ENCODE results near the gene NLGN1. TPM values are rescaled to one million over a fixed set of nuclear protein-coding genes. Genes with fewer than 3 reads are reported as not detected.

NLGN1 gene
- total RNA-seq, 1 experiment from 2014 or later, result not detected

DNA sequence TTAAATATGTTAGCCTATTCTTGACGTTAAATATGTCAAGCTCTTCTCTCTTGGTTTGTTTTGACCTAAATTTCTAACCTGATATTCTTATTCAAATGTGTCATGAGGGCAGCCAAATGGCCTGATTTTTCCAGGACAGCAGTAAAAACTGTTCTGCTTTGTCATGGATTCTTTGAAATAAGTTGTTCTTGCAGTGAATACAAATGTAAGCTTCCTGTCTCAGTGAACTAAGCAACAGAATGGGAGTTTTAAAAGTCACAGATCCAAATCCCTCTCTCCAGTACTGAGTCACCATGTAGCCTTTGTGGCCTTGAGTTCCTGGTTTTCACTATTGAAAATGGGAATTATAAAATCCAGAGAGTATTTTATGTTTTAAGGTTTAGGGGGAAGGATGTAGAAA is 301.8 kb downstream of the NLGN1 start:
- BruUV-seq (replicated peaks), result no TSS peak
- Mint-ChIP-seq H3K27ac (ENCODE audit: low read depth, unreplicated experiment) (no peak overlapping the region), H3K27me3 (ENCODE audit: insufficient read depth, unreplicated experiment) (peaks cover 32% of the 10 kb centered on the region), H3K9me3 (ENCODE audit: unreplicated experiment) (no peaks in the 10 kb centered on the region), H3K4me1 (ENCODE audit: insufficient read depth, unreplicated experiment) (no peaks in the 10 kb centered on the region), H3K4me3 (ENCODE audit: unreplicated experiment) (no peak overlapping the region), H3K36me3 (ENCODE audit: insufficient read depth, unreplicated experiment) (no peaks in the 10 kb centered on the region)
- no peak for DNase-seq (ENCODE audit: unreplicated experiment)
- CTCF ChIA-PET, result no interaction called here
- TF ChIP-seq, protein P1, sequence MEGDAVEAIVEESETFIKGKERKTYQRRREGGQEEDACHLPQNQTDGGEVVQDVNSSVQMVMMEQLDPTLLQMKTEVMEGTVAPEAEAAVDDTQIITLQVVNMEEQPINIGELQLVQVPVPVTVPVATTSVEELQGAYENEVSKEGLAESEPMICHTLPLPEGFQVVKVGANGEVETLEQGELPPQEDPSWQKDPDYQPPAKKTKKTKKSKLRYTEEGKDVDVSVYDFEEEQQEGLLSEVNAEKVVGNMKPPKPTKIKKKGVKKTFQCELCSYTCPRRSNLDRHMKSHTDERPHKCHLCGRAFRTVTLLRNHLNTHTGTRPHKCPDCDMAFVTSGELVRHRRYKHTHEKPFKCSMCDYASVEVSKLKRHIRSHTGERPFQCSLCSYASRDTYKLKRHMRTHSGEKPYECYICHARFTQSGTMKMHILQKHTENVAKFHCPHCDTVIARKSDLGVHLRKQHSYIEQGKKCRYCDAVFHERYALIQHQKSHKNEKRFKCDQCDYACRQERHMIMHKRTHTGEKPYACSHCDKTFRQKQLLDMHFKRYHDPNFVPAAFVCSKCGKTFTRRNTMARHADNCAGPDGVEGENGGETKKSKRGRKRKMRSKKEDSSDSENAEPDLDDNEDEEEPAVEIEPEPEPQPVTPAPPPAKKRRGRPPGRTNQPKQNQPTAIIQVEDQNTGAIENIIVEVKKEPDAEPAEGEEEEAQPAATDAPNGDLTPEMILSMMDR (IDR thresholded peaks at IDR 0.05; ENCODE audit: unreplicated experiment), result no peak
- POLR2A ChIA-PET, result no interaction called here
- intact Hi-C loops (cut with micrococcal nuclease), result no loop called here

DNA sequence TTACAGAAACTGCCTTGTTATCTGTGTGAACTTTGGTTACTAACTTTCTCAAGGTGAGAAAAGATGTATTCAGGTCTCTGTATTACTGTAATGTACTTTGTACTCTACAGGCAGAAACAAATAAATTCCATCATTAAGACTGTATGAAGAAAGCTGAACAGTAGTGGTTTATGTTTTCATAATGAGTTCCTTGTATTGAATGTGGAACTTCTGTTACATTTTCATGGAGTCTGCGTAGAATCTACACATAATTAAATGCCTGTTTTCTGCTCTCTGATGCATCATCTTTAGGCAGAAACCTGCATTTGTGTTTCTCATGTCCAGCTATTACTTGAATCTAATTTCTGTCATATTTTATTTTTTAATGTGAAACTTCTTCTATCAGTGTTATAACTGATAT is 302.8 kb downstream of the NLGN1 start:
- H3K4me1 Mint-ChIP-seq (ENCODE audit: insufficient read depth, unreplicated experiment), result no peaks in the 10 kb centered on the region
- no peaks in the 10 kb centered on the region for H3K36me3 Mint-ChIP-seq (ENCODE audit: insufficient read depth, unreplicated experiment)
- H3K4me3 Mint-ChIP-seq (ENCODE audit: unreplicated experiment), result no peak overlapping the region
- peaks cover 42% of the 10 kb centered on the region for H3K27me3 Mint-ChIP-seq (ENCODE audit: insufficient read depth, unreplicated experiment)
- BruUV-seq (replicated peaks), result no TSS peak
- TF ChIP-seq, protein P1 (IDR thresholded peaks at IDR 0.05; ENCODE audit: unreplicated experiment), result no peak
- ChIA-PET POLR2A (no interaction called here), CTCF (no interaction called here)
- H3K27ac Mint-ChIP-seq (ENCODE audit: low read depth, unreplicated experiment), result no peak overlapping the region
- intact Hi-C loops (cut with micrococcal nuclease), result no loop called here
- DNase-seq (ENCODE audit: unreplicated experiment), result no peak
- no peaks in the 10 kb centered on the region for H3K9me3 Mint-ChIP-seq (ENCODE audit: unreplicated experiment)

- H3K9me3 Mint-ChIP-seq (ENCODE audit: unreplicated experiment), result no peaks in the 10 kb centered on the region
- H3K27ac Mint-ChIP-seq (ENCODE audit: low read depth, unreplicated experiment), result no peak overlapping the region
- no peaks in the 10 kb centered on the region for H3K4me1 Mint-ChIP-seq (ENCODE audit: insufficient read depth, unreplicated experiment)
- DNase-seq (ENCODE audit: unreplicated experiment), result no peak
- POLR2A ChIA-PET, result no interaction called here
- H3K4me3 Mint-ChIP-seq (ENCODE audit: unreplicated experiment), result no peak overlapping the region
- intact Hi-C loops (cut with micrococcal nuclease), result no loop called here
- no peaks in the 10 kb centered on the region for H3K36me3 Mint-ChIP-seq (ENCODE audit: insufficient read depth, unreplicated experiment)
- no TSS peak for BruUV-seq (replicated peaks)
- CTCF ChIA-PET, result interaction anchor here (0.6 kb wide), 1 partner anchor 31 kb away, joined by 4 read pairs; no protein-coding TSS in a partner anchor
- TF ChIP-seq, protein P1 (IDR thresholded peaks at IDR 0.05; ENCODE audit: unreplicated experiment), result no peak
- H3K27me3 Mint-ChIP-seq (ENCODE audit: insufficient read depth, unreplicated experiment), result peaks cover 32% of the 10 kb centered on the region
Measured at GRCh38 chr3:173702561-173702960, 305.0 kb downstream of the NLGN1 start.

DNA sequence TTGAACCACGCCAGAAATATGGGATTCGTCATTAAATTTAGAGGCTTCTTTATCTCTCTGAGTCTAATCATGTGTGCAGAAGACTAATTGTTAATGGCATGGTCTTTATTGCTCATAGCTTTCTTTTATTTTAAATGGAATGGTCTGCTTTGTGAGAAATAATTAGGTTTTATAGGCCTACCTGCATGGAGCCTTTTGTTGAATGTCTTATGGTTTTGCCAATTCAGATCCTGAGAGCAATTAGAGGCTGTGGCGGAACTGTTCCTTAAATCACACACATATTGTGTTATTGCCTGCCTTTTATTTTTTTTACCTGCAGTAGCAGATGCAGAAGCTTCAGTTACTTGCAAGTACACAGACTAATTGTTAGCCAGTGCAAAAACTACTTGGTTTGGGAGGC is 306.2 kb downstream of the NLGN1 start:
- TF ChIP-seq, protein P1 (IDR thresholded peaks at IDR 0.05; ENCODE audit: unreplicated experiment), result no peak
- ChIA-PET POLR2A (no interaction called here), CTCF (no interaction called here)
- DNase-seq (ENCODE audit: unreplicated experiment), result no peak
- BruUV-seq (replicated peaks), result no TSS peak
- Mint-ChIP-seq H3K4me1 (ENCODE audit: insufficient read depth, unreplicated experiment) (no peaks in the 10 kb centered on the region), H3K36me3 (ENCODE audit: insufficient read depth, unreplicated experiment) (no peaks in the 10 kb centered on the region), H3K27ac (ENCODE audit: low read depth, unreplicated experiment) (no peak overlapping the region), H3K4me3 (ENCODE audit: unreplicated experiment) (no peak overlapping the region), H3K27me3 (ENCODE audit: insufficient read depth, unreplicated experiment) (peaks cover 40% of the 10 kb centered on the region), H3K9me3 (ENCODE audit: unreplicated experiment) (no peaks in the 10 kb centered on the region)
- intact Hi-C loops (cut with micrococcal nuclease), result no loop called here

All from MCF 10A (cell line).